Measurements from ENCODE around the gene HAPLN3. TPM values are rescaled to one million over a fixed set of nuclear protein-coding genes. Genes with fewer than 3 reads are reported as not detected.

The HAPLN3 gene
- total and polyA plus RNA-seq, 2 donors (not counting 3 experiments of a cell fraction or from before 2014, with no cell fraction given) = 57.6 to 130 TPM

- no TSS peak for BruUV-seq (replicated peaks)
- no peaks in the 10 kb centered on the region for H4K20me1 ChIP-seq (replicated peaks; ENCODE audit: control insufficient read depth, extremely low read depth, insufficient read depth, low read length)
- H3K79me2 ChIP-seq (ENCODE audit: control insufficient read depth, insufficient read depth, low read length) = no peaks in the 10 kb centered on the region
- H3K4me1 ChIP-seq (ENCODE audit: control insufficient read depth, extremely low read depth, insufficient read depth, low read length) = no peaks in the 10 kb centered on the region
- dilution Hi-C loops (cut with MboI; ENCODE audit: extremely low pct_ligation_motif_present, low sequenced_read_pairs) (no loop called here), intact Hi-C loops (cut with micrococcal nuclease) (no loop called here)
- ChIA-PET POLR2A (no interaction called here), CTCF (interaction anchor here (1.4 kb wide), 1 partner anchor 14 kb away, joined by 3 read pairs; no protein-coding TSS in a partner anchor)
- no peaks in the 10 kb centered on the region for H3K9me1 ChIP-seq (replicated peaks; ENCODE audit: control insufficient read depth, extremely low read depth, insufficient read depth, low read length)
- no peak overlapping the region for H3K27ac ChIP-seq (ENCODE audit: insufficient read depth, low read depth, low read length)
- no peak overlapping the region for H3K9ac ChIP-seq (replicated peaks; ENCODE audit: extremely low read depth, insufficient read depth, low read length)
- H2AFZ ChIP-seq (ENCODE audit: low read depth, low read length) = no peak overlapping the region
- no peak for DNase-seq (ENCODE audit: low read depth, low spot score)
- no peaks in the 10 kb centered on the region for H3K36me3 ChIP-seq (ENCODE audit: control insufficient read depth in 2 of 2, extremely low read depth in 1 of 2, insufficient read depth in 2 of 2, low read length in 2 of 2)
- H3K4me3 ChIP-seq (replicated peaks in 1 of 3; ENCODE audit: insufficient read depth in 1 of 3, low read depth in 1 of 3, low read length in 3 of 3) = no peak overlapping the region
- H3K4me2 ChIP-seq (ENCODE audit: insufficient read depth, low read length) = no peak overlapping the region
- no peaks in the 10 kb centered on the region for H3K9me3 ChIP-seq (replicated peaks; ENCODE audit: control insufficient read depth, insufficient read depth, low read length)
- TF ChIP-seq CTCF (IDR thresholded peaks at IDR 0.05; ENCODE audit: extremely low read depth in 1 of 2, insufficient read depth in 1 of 2, low read depth in 1 of 2, low read length in 2 of 2) = no peak
- no peak for TF ChIP-seq POLR2A (IDR thresholded peaks at IDR 0.05; ENCODE audit: low read depth, low read length)
- TF ChIP-seq POLR2AphosphoS5 (IDR thresholded peaks at IDR 0.05; ENCODE audit: insufficient read depth, low read depth, low read length) = no peak
- TF ChIP-seq JUN (IDR thresholded peaks at IDR 0.05; ENCODE audit: borderline replicate concordance, insufficient read depth, insufficient read length, low read depth) = no peak
- TF ChIP-seq MYC (IDR thresholded peaks at IDR 0.05; ENCODE audit: low read depth, low read length) = no peak
- TF ChIP-seq MAX (IDR thresholded peaks at IDR 0.05; ENCODE audit: insufficient read depth, insufficient read length) = no peak
- TF ChIP-seq FOS (IDR thresholded peaks at IDR 0.05; ENCODE audit: borderline replicate concordance, insufficient read depth, low read length) = no peak
- TF ChIP-seq GATA2 (IDR thresholded peaks at IDR 0.05; ENCODE audit: insufficient read depth, insufficient read length, low read depth, low read length) = no peak
- no peak for TF ChIP-seq EZH2 (IDR thresholded peaks at IDR 0.05; ENCODE audit: borderline replicate concordance, low read depth, low read length, severe bottlenecking)
- FAIRE-seq = no peak
- H3K27me3 ChIP-seq (ENCODE audit: control insufficient read depth in 2 of 2, insufficient read depth in 2 of 2, low read length in 2 of 2) = no peaks in the 10 kb centered on the region
Measured at GRCh38 chr15:88839146-88839545, 56.2 kb downstream of the HAPLN3 start.
